ENCODE data around the gene BPGM. TPM values are rescaled to one million over a fixed set of nuclear protein-coding genes. Genes with fewer than 3 reads are reported as not detected.

BPGM gene
- total RNA-seq, 1 donor from 2014 or later = 37.4 TPM

- H3K27me3 ChIP-seq (ENCODE audit: insufficient read depth, low read length) = no peaks in the 10 kb centered on the region
- no peak overlapping the region for H3K27ac Mint-ChIP-seq (ENCODE audit: unreplicated experiment)
- H3K9me3 Mint-ChIP-seq (ENCODE audit: unreplicated experiment) = no peaks in the 10 kb centered on the region
- peaks cover 45% of the 10 kb centered on the region for H3K4me1 Mint-ChIP-seq (ENCODE audit: low read depth, unreplicated experiment)
- H3K27me3 Mint-ChIP-seq (ENCODE audit: low read depth, unreplicated experiment) = no peaks in the 10 kb centered on the region
- H3K27ac ChIP-seq (ENCODE audit: low read depth, low read length) = no peak overlapping the region
- H3K79me2 ChIP-seq (ENCODE audit: insufficient read depth, low read length) = peaks cover 29% of the 10 kb centered on the region
- no peaks in the 10 kb centered on the region for H3K36me3 ChIP-seq (ENCODE audit: insufficient read depth, low read length)
- DNase-seq (ENCODE audit: low read depth) (no peak), FAIRE-seq (no peak)
- peak overlapping the region; percentile 57 for H3K4me3 Mint-ChIP-seq (ENCODE audit: unreplicated experiment)
- H2AFZ ChIP-seq (ENCODE audit: low read depth, low read length) = no peak overlapping the region
- no peak overlapping the region for H3K4me3 ChIP-seq (ENCODE audit: insufficient read depth, low read depth, low read length)
- no peaks in the 10 kb centered on the region for H3K9me3 ChIP-seq (ENCODE audit: insufficient read depth, low read depth, low read length)
- peaks cover 11% of the 10 kb centered on the region for H3K36me3 Mint-ChIP-seq (ENCODE audit: low read depth, unreplicated experiment)
- no peak overlapping the region for H3K4me2 ChIP-seq (ENCODE audit: low read length)
- H4K20me1 ChIP-seq (ENCODE audit: insufficient read depth, low read length) = no peaks in the 10 kb centered on the region
- no peak overlapping the region for H3K9ac ChIP-seq (ENCODE audit: low read length)
- TF ChIP-seq CTCF (IDR thresholded peaks at IDR 0.05; ENCODE audit: insufficient read depth, low read depth, low read length) (no peak), EZH2 (IDR thresholded peaks at IDR 0.05; ENCODE audit: insufficient read depth, low read length) (no peak)
- H3K4me1 ChIP-seq (ENCODE audit: insufficient read depth, low read length) = peaks cover 17% of the 10 kb centered on the region
Measured at GRCh38 chr7:134714470-134715205, 68.0 kb downstream of the BPGM start.

DNA sequence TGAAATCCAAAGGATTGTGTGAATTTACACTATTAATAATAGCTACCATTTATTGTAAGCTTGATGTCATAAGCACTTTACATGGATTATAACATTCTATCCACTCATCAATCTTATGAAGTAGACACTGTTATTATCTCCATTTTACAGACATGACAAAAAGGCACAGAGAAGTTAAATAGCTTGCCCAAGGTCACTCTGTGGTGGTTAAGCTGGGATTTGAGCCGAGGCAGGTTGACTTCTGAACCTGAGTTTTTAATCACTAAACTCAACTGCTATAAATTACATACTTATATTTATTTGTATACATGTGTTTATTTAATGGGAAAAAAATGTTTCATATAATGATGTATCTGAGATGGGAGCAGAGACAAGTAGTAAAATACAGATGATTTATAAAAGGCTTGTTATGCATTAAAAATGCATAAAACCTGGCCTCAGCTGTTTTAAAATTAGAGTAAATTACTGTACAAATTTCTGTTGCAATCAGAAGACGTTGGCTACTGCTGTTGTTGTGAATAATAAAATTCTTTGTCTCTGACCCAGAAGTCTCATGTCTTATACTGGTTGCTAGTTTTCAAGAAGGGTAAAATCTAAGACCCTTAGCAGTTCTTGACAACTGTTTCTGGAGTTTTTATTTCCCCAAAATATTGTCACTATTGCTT, 71.7 kb downstream of the BPGM start:
- FAIRE-seq (no peak), DNase-seq (ENCODE audit: low read depth) (no peak)
- Histone ChIP-seq H3K27ac (ENCODE audit: low read depth, low read length) (no peak overlapping the region), H3K36me3 (ENCODE audit: insufficient read depth, low read length) (no peaks in the 10 kb centered on the region), H3K27me3 (ENCODE audit: insufficient read depth, low read length) (no peaks in the 10 kb centered on the region), H3K79me2 (ENCODE audit: insufficient read depth, low read length) (peaks cover 18% of the 10 kb centered on the region), H3K4me2 (ENCODE audit: low read length) (no peak overlapping the region), H2AFZ (ENCODE audit: low read depth, low read length) (no peak overlapping the region), H3K4me3 (ENCODE audit: insufficient read depth, low read depth, low read length) (no peak overlapping the region), H4K20me1 (ENCODE audit: insufficient read depth, low read length) (no peaks in the 10 kb centered on the region), H3K9me3 (ENCODE audit: insufficient read depth, low read depth, low read length) (no peaks in the 10 kb centered on the region), H3K4me1 (ENCODE audit: insufficient read depth, low read length) (peaks cover 17% of the 10 kb centered on the region), H3K9ac (ENCODE audit: low read length) (no peak overlapping the region)
- Mint-ChIP-seq H3K27me3 (ENCODE audit: low read depth, unreplicated experiment) (no peaks in the 10 kb centered on the region), H3K36me3 (ENCODE audit: low read depth, unreplicated experiment) (peaks cover 13% of the 10 kb centered on the region), H3K4me3 (ENCODE audit: unreplicated experiment) (no peak overlapping the region), H3K4me1 (ENCODE audit: low read depth, unreplicated experiment) (peaks cover 35% of the 10 kb centered on the region), H3K27ac (ENCODE audit: unreplicated experiment) (no peak overlapping the region), H3K9me3 (ENCODE audit: unreplicated experiment) (no peaks in the 10 kb centered on the region)
- TF ChIP-seq EZH2 (IDR thresholded peaks at IDR 0.05; ENCODE audit: insufficient read depth, low read length) (no peak), CTCF (IDR thresholded peaks at IDR 0.05; ENCODE audit: insufficient read depth, low read depth, low read length) (no peak)
